ENCODE data around the gene SQSTM1. TPM values are rescaled to one million over a fixed set of nuclear protein-coding genes. Genes with fewer than 3 reads are reported as not detected.

SQSTM1 gene
- total and polyA plus RNA-seq, 12 donors: 131 to 466 (median 387) TPM

- no peaks in the 10 kb centered on the region for H3K27me3 ChIP-seq
- peak overlapping the region in 8 of 10 donors; percentile 3 to 76 (median 64) for H3K4me3 ChIP-seq
- 68 to 81% methylated on average over 3 of the region's 3 CpGs for WGBS, 2 donors
- intact Hi-C loops (cut with DNase I): loop anchor here in 3 of 10 donors (1.0 to 2.0 kb wide), 2 partner anchors 31 kb away; no protein-coding TSS in a partner anchor
- ATAC-seq (no peak), DNase-seq (no peak)
- peaks cover 0 to 22% (median 20%) of the 10 kb centered on the region in 9 donors for H3K36me3 ChIP-seq
- no peak for TF ChIP-seq CTCF (IDR thresholded peaks at IDR 0.05)
- H3K27ac ChIP-seq: peak overlapping the region; percentile 32 to 92 (median 82)
- peaks cover 33 to 56% (median 54%) of the 10 kb centered on the region in 9 donors for H3K4me1 ChIP-seq
- H3K9me3 ChIP-seq: no peaks in the 10 kb centered on the region
These were observed 26.5 kb upstream of the SQSTM1 start for GRCh38 chr5:179794171-179794570.

DNA sequence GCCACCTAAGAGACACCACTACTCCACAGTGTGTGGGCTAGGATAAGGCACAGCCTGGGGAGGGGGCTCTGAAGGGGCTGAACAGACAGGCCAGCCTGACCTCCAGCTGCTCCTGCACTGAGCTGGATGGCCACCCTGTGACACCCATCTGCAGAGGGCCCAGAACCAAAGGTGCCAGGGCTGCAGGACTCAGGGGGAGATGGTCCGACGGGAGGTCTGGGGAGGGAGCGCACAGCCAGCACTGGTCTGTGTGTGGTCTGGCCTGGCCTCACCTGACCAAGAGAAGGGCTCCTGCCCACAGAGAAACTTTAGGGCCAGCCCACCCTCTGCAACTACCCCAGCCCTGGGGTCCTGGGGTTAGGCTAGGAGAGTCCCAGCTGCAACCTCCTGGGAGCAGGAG lies 26.1 kb upstream of the SQSTM1 start:
- no peaks in the 10 kb centered on the region for H3K9me3 ChIP-seq
- peak overlapping the region in 8 of 10 donors; percentile 11 to 84 (median 67) for H3K4me3 ChIP-seq
- no peak for TF ChIP-seq CTCF (IDR thresholded peaks at IDR 0.05)
- peak in 1 of 8 donors; percentile 1 for ATAC-seq
- H3K36me3 ChIP-seq: peaks cover 0 to 26% (median 24%) of the 10 kb centered on the region in 9 donors
- H3K4me1 ChIP-seq: peaks cover 33 to 56% (median 54%) of the 10 kb centered on the region in 9 donors
- no peaks in the 10 kb centered on the region for H3K27me3 ChIP-seq
- peak overlapping the region in 9 of 10 donors; percentile 61 to 92 (median 82) for H3K27ac ChIP-seq
- intact Hi-C loops (cut with DNase I): loop anchor here in 3 of 10 donors (1.0 to 2.0 kb wide), 2 partner anchors 31 to 32 kb away; no protein-coding TSS in a partner anchor
- no peak for DNase-seq
- WGBS, 2 donors: 91 to 95% methylated on average over 3 of the region's 3 CpGs

- no peak for ATAC-seq
- H3K9me3 ChIP-seq: no peaks in the 10 kb centered on the region
- peaks cover 33 to 56% (median 54%) of the 10 kb centered on the region in 9 donors for H3K4me1 ChIP-seq
- DNase-seq: no peak
- 12 to 14% methylated on average over 50 to 53 of the region's 53 CpGs for WGBS, 2 donors
- H3K4me3 ChIP-seq: peak overlapping the region; percentile 43 to 84 (median 66)
- TF ChIP-seq CTCF (IDR thresholded peaks at IDR 0.05): no peak
- H3K27ac ChIP-seq: peak overlapping the region; percentile 71 to 92 (median 85)
- intact Hi-C loops (cut with DNase I): loop anchor here in 5 of 10 donors (2.0 to 5.0 kb wide), 2 partner anchors 32 to 33 kb away; no protein-coding TSS in a partner anchor
- peaks cover 0 to 33% (median 31%) of the 10 kb centered on the region in 9 donors for H3K36me3 ChIP-seq
- H3K27me3 ChIP-seq: no peaks in the 10 kb centered on the region
These were observed 25.4 kb upstream of the SQSTM1 start for GRCh38 chr5:179795049-179795862.
